Nephron (organoid): ENCODE results near the gene DPYD.

Experiments used
- H3K27ac Mint-ChIP-seq, 3 experiments: 2 replicates each; pipeline ENCODE4 v1.8.0; 2020; ENCODE audit warnings: mixed read lengths in 3 of 3, mild to moderate bottlenecking in 2 of 3, moderate library complexity in 1 of 3
- H3K27me3 Mint-ChIP-seq: 2 replicates; pipeline ENCODE4 v1.8.0; 2021; ENCODE audit warnings: low read depth, mild to moderate bottlenecking, moderate library complexity, mixed read lengths
- H3K36me3 Mint-ChIP-seq: 2 replicates; pipeline ENCODE4 v1.8.0; 2020; ENCODE audit warnings: low read depth, mixed read lengths
- H3K4me1 Mint-ChIP-seq: 2 replicates; pipeline ENCODE4 v1.8.0; 2020; ENCODE audit warnings: mixed read lengths
- H3K4me3 Mint-ChIP-seq, 3 experiments: 2 replicates each; pipeline ENCODE4 v1.8.0; 2020; ENCODE audit warnings: mild to moderate bottlenecking in 3 of 3, mixed read lengths in 3 of 3, moderate library complexity in 2 of 3
- H3K9me3 Mint-ChIP-seq: 2 replicates; pipeline ENCODE4 v1.8.0; 2020; ENCODE audit warnings: mixed read lengths
- TF ChIP-seq, protein P1 (sequence below), 3 experiments: fragments of 200-600 bp; sonication (generic); IDR thresholded peaks; one replicate each; pipeline ENCODE4 v1.5.0; 2021; ENCODE audit warnings: antibody characterized with exemption in 3 of 3; ENCODE audit not compliant: unreplicated experiment in 3 of 3

DPYD gene

GRCh38 chr1:97385536-97386277, 535.1 kb downstream of the DPYD start:
- no peaks in the 10 kb centered on the region for H3K9me3 Mint-ChIP-seq
- no peaks in the 10 kb centered on the region for H3K4me1 Mint-ChIP-seq
- H3K27ac Mint-ChIP-seq = no peak overlapping the region
- H3K4me3 Mint-ChIP-seq = no peak overlapping the region
- no peaks in the 10 kb centered on the region for H3K36me3 Mint-ChIP-seq
- H3K27me3 Mint-ChIP-seq = peaks cover 3% of the 10 kb centered on the region
- TF ChIP-seq, protein P1, sequence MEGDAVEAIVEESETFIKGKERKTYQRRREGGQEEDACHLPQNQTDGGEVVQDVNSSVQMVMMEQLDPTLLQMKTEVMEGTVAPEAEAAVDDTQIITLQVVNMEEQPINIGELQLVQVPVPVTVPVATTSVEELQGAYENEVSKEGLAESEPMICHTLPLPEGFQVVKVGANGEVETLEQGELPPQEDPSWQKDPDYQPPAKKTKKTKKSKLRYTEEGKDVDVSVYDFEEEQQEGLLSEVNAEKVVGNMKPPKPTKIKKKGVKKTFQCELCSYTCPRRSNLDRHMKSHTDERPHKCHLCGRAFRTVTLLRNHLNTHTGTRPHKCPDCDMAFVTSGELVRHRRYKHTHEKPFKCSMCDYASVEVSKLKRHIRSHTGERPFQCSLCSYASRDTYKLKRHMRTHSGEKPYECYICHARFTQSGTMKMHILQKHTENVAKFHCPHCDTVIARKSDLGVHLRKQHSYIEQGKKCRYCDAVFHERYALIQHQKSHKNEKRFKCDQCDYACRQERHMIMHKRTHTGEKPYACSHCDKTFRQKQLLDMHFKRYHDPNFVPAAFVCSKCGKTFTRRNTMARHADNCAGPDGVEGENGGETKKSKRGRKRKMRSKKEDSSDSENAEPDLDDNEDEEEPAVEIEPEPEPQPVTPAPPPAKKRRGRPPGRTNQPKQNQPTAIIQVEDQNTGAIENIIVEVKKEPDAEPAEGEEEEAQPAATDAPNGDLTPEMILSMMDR (IDR thresholded peaks at IDR 0.05; ENCODE audit: unreplicated experiment in 3 of 3) = no peak

DNA sequence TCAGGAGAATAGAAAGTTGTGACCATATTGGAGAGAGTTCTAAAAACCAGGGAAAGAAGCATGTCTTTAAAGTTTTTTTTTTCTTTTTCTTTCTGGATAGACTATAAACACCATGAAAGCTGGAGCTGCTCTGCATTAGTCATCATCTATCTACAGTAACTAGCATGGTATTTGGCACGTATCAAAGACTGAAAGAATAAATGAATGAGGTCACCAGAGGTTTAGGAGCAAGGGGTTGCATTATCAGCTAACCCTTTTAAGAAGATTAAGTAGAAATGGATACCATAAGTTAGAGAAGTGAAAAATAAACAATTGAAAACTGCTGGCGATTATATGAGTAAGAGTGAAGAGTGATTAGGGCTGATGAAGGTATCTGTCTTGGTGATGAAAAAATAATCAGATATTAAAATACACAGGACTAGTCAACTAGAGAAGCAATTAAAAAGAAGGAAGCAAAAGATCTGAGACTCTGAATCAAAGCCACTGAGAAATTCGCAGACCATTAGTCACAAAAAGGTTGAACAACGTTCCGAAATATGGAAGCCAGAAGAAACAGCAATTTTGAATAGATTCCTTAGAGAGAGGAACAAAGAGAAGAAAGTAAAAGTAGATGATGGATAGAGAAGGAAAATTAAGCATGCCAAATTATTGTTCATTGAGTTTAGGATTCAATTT, 536.4 kb downstream of the DPYD start:
- Mint-ChIP-seq H3K27me3 (peaks cover 3% of the 10 kb centered on the region), H3K9me3 (no peaks in the 10 kb centered on the region), H3K27ac (no peak overlapping the region), H3K4me1 (no peaks in the 10 kb centered on the region), H3K4me3 (no peak overlapping the region), H3K36me3 (no peaks in the 10 kb centered on the region)
- TF ChIP-seq, protein P1 (IDR thresholded peaks at IDR 0.05; ENCODE audit: unreplicated experiment in 3 of 3) = no peak

- no peak overlapping the region for H3K27ac Mint-ChIP-seq
- H3K27me3 Mint-ChIP-seq = peaks cover 3% of the 10 kb centered on the region
- no peak overlapping the region for H3K4me3 Mint-ChIP-seq
- TF ChIP-seq, protein P1 (IDR thresholded peaks at IDR 0.05; ENCODE audit: unreplicated experiment in 3 of 3) = no peak
- H3K9me3 Mint-ChIP-seq = no peaks in the 10 kb centered on the region
- no peaks in the 10 kb centered on the region for H3K4me1 Mint-ChIP-seq
- H3K36me3 Mint-ChIP-seq = no peaks in the 10 kb centered on the region
Observed at GRCh38 chr1:97383797-97384196, 537.0 kb downstream of the DPYD start.

DNA sequence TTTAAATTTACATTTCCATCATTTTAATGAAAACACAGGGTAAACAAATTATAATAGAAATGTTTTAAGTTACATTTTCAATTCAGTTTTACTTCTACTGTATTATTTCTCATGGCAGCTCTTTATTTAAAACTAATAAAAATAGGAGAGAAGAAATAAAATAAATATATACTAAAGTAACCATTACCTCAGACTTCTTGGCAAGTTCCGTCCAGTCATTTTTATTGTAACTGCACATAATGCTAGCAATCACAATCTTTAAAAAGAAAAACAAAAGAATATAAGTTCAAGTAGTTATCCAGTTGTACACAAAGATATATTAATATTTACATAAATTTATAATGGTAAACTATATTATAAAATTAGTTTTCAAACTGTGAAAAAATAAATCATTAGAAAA, 538.6 kb downstream of the DPYD start:
- TF ChIP-seq, protein P1 (IDR thresholded peaks at IDR 0.05; ENCODE audit: unreplicated experiment in 3 of 3) = no peak
- Mint-ChIP-seq H3K27me3 (no peaks in the 10 kb centered on the region), H3K4me3 (no peak overlapping the region), H3K4me1 (no peaks in the 10 kb centered on the region), H3K9me3 (no peaks in the 10 kb centered on the region), H3K36me3 (no peaks in the 10 kb centered on the region), H3K27ac (no peak overlapping the region)

GRCh38 chr1:97379387-97380075, 541.3 kb downstream of the DPYD start:
- Mint-ChIP-seq H3K27ac (no peak overlapping the region), H3K27me3 (no peaks in the 10 kb centered on the region), H3K9me3 (no peaks in the 10 kb centered on the region), H3K4me3 (no peak overlapping the region), H3K36me3 (no peaks in the 10 kb centered on the region), H3K4me1 (no peaks in the 10 kb centered on the region)
- TF ChIP-seq, protein P1 (IDR thresholded peaks at IDR 0.05; ENCODE audit: unreplicated experiment in 3 of 3) = no peak
